Thymus (tissue), 11 donors: Measurements from ENCODE around the gene DAPK2. TPM values are rescaled to one million over a fixed set of nuclear protein-coding genes. Genes with fewer than 3 reads are reported as not detected.
A peak's percentile ranks its signal among the peaks of the same experiment; 100 is the strongest.

ENCODE experiments used
- DNase-seq, 9 donors: peaks; one replicate each; pipeline ENCODE4 v3.0.0-alpha.2; 2013; ENCODE audit warnings: low spot score in 9 of 9, low read depth in 6 of 9, missing footprints in 1 of 9
- H3K27ac ChIP-seq, 2 donors: one replicate each; pipeline ENCODE4 v1.5.1; 2013; ENCODE audit warnings: control low read depth in 1 of 2, low read depth in 1 of 2, low read length in 1 of 2, mild to moderate bottlenecking in 1 of 2, moderate library complexity in 1 of 2
- H3K27me3 ChIP-seq, 2 donors: one replicate each; pipeline ENCODE4 v1.5.1; 2013; ENCODE audit warnings: low read length in 1 of 2; ENCODE audit not compliant: control insufficient read depth in 2 of 2, insufficient read depth in 1 of 2
- H3K36me3 ChIP-seq, 2 donors: one replicate each; pipeline ENCODE4 v1.5.1; 2013; ENCODE audit warnings: low read length in 1 of 2, mild to moderate bottlenecking in 1 of 2, moderate library complexity in 1 of 2; ENCODE audit not compliant: control insufficient read depth in 2 of 2, insufficient read depth in 2 of 2
- H3K4me1 ChIP-seq, 2 donors: one replicate each; pipeline ENCODE4 v1.5.1; 2013; ENCODE audit warnings: low read length in 2 of 2; ENCODE audit not compliant: control insufficient read depth in 2 of 2, insufficient read depth in 2 of 2
- H3K4me3 ChIP-seq, 2 donors: one replicate each; pipeline ENCODE4 v1.5.1; 2013; ENCODE audit warnings: low read length in 2 of 2, control low read depth in 1 of 2, mild to moderate bottlenecking in 1 of 2
- H3K9me3 ChIP-seq, 2 donors: one replicate each; pipeline ENCODE4 v1.5.1; 2013; ENCODE audit warnings: low read length in 1 of 2, mild to moderate bottlenecking in 1 of 2; ENCODE audit not compliant: control insufficient read depth in 2 of 2, insufficient read depth in 1 of 2
- WGBS: extraction: QIAGEN DNeasy Blood & Tissue Kit; methylation state at CpG from one replicate; pipeline ENCODE4 v1.1.7; 2013; 5-methylcytosine and 5-hydroxymethylcytosine counted together
- polyA plus RNA-seq: library from polyadenylated mRNA; stranded (reverse); fragments of 200-250 nt; gene quantifications from one replicate; pipeline ENCODE4 v1.2.3, GENCODE V29; 2013
- total RNA-seq: library from RNA; stranded (reverse); fragments of 120-200 nt; gene quantifications from one replicate; pipeline ENCODE4 v1.2.4, GENCODE V29; 2013
- donor health status: healthy.

The DAPK2 gene
- total and polyA plus RNA-seq, 2 donors, result 3.3 TPM

DNA sequence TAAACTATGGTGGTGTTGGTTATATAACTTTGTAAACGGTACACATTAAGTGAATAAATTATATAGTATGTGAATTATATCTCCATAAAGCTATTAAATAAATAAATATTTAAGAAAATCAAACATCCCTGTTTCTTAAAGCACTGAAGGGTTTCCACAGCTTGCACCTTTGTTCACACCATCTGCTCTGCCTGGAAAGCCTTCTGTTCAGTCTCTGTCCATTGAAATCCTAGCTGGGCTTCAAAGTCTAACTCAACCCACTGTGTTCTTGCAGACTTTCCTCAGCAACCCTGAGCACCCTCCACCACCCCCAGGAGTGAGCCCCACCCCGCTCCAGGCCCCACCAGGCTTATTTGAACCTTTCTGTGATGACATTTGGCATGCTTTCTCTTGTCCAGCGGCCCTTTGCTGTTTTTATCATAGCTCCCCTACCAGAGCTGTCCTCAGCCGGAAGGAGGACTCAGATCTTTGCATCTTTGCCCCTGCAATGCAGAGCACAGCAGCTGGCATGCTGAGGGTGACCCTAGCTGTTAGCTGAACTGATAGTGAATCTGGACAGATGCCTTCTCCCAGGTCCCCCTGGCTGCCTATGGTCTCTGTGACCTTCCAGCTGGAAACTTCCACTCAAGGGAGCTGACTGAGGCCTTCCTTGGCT is 105.2 kb downstream of the DAPK2 start:
- no peak overlapping the region for H3K27ac ChIP-seq
- no peaks in the 10 kb centered on the region for H3K9me3 ChIP-seq
- H3K4me3 ChIP-seq, result no peak overlapping the region
- H3K27me3 ChIP-seq, result no peaks in the 10 kb centered on the region
- H3K4me1 ChIP-seq, result peaks cover 2 to 20% of the 10 kb centered on the region in 2 donors
- 77% methylated on average over 4 of the region's 4 CpGs for WGBS
- DNase-seq, result no peak
- no peaks in the 10 kb centered on the region for H3K36me3 ChIP-seq

DNA sequence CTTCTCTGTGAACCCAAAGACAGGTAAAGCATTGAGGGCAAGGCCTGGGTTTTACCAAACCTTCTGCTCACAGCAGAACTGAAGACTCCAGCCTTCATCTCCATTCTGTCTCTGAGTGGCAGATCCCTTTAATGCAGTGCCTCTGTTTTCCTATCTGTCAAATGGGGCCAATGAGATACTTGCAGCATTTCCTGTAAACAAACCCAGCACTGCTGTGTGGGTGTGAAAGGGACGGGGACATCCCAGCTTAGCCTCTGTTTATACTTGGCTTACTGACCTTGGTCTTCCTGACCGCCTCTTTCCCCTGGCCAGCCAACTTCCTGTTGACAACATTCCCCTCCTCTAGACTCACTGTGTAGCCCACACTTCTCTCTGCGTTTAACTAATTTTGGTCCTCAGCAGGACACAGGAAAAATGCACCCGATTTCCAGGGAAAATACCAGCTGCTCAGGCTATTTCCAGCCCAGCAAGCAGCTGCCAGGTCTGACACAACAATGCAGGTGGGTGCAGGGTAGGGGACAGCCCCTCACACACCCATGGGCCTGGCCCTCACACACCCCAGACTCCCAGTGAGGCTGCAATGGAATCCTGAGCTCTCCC is 106.7 kb downstream of the DAPK2 start:
- H3K27ac ChIP-seq, result no peak overlapping the region
- H3K36me3 ChIP-seq, result no peaks in the 10 kb centered on the region
- H3K4me1 ChIP-seq, result peaks cover 2 to 14% of the 10 kb centered on the region in 2 donors
- peak in 1 of 9 donors; percentile 26 for DNase-seq
- H3K4me3 ChIP-seq, result no peak overlapping the region
- WGBS, result 88% methylated on average over 4 of the region's 4 CpGs
- no peaks in the 10 kb centered on the region for H3K9me3 ChIP-seq
- no peaks in the 10 kb centered on the region for H3K27me3 ChIP-seq

DNA sequence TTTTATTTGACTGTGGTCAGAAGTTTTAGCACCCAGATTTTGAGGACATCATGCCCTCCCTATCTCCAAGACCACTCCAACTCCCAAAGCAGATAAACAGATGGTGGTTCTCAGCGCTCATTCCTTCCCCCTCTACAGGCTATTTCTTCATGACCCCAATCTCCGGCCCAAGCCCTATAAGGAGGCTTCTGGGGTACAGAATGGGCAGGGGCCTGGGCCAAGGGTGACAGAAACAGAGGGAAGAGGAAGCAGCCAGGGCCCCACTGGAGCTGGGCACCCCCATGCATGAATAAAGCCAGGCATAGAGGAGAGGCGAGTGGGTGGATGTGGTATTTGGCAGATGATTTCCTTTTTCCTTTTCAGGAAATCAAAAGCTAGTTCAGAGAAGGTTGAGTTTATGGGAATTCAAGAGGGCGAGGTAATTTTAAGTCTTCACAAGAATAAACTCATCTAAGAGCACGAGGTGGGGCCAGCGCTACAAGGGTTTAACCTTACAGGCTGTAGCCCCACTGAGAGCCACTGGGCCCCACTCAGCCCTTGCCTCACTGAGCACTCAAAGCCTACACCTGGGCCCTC is 107.7 kb downstream of the DAPK2 start:
- no peak overlapping the region for H3K27ac ChIP-seq
- H3K4me1 ChIP-seq, result peaks cover 2 to 14% of the 10 kb centered on the region in 2 donors
- H3K9me3 ChIP-seq, result no peaks in the 10 kb centered on the region
- WGBS, result 57% methylated on average over 6 of the region's 6 CpGs
- H3K27me3 ChIP-seq, result no peaks in the 10 kb centered on the region
- no peak overlapping the region for H3K4me3 ChIP-seq
- no peaks in the 10 kb centered on the region for H3K36me3 ChIP-seq
- no peak for DNase-seq

DNA sequence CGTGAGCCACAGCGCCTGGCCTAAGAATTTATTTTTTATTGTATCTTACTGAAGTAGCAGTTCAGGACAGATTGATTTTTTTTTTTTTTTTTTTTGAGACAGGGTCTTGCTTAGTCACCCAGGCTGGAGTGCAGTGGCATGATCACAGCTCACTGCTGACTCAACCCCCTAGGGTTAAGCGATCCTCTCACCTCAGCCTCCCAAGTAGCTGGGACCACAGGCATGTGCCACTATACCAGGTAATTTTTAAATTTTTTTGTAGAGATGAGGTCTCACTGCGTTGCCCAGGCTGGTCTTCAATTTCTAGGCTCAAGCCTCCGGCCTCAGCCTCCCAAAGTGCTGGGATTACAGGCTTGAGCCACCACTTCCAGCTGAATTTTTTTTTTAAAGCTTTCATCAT is 112.8 kb downstream of the DAPK2 start:
- no peaks in the 10 kb centered on the region for H3K9me3 ChIP-seq
- no peak overlapping the region for H3K27ac ChIP-seq
- no peaks in the 10 kb centered on the region for H3K27me3 ChIP-seq
- H3K36me3 ChIP-seq, result no peaks in the 10 kb centered on the region
- no peak for DNase-seq
- 96% methylated on average over 5 of the region's 5 CpGs for WGBS
- H3K4me3 ChIP-seq, result no peak overlapping the region
- peaks cover 0 to 2% of the 10 kb centered on the region in 2 donors for H3K4me1 ChIP-seq

DNA sequence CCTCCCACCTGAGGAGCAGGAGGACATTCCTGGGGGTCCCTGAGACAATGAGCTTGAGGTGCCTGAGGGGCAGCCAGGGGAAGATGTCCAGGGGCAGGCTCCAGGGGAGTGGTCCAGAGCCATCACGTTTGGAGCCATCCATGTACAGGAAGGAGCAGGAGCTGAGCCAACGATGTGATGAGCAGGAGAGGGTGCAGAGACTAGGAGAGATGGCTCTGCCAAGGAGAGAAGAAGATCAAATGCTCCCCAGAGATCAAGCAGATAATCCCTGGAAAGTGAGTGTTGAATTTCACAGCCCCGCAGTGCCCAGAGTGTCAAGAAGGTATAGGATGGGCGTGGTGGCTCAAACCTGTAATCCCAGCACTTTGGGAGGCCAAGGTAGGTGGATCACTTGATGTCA is 114.7 kb downstream of the DAPK2 start:
- H3K4me1 ChIP-seq, result no peaks in the 10 kb centered on the region
- H3K4me3 ChIP-seq, result no peak overlapping the region
- DNase-seq, result no peak
- no peaks in the 10 kb centered on the region for H3K27me3 ChIP-seq
- H3K27ac ChIP-seq, result no peak overlapping the region
- H3K36me3 ChIP-seq, result no peaks in the 10 kb centered on the region
- H3K9me3 ChIP-seq, result no peaks in the 10 kb centered on the region
- 95% methylated on average over 4 of the region's 4 CpGs for WGBS

DNA sequence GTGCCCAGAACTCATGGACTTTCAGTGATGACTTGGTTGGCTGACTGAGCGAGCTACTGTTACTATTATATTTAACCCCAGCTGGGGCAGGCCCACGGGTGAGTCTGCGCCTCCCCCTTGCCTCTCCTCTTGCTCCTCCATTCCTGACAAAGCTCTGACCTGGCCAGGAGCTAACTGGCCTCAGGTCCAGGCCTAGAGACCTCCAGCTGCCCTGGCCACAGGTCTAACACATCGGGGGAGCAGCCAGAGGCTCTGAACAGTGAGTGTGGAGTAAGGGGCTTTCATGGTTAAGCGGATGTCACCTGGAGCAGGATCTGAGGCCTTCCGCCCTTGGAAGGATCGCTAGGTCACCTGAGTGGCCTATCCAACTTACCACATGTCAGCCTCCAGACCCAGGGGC is 116.3 kb downstream of the DAPK2 start:
- H3K4me3 ChIP-seq, result no peak overlapping the region
- H3K4me1 ChIP-seq, result no peaks in the 10 kb centered on the region
- no peaks in the 10 kb centered on the region for H3K27me3 ChIP-seq
- no peaks in the 10 kb centered on the region for H3K9me3 ChIP-seq
- H3K36me3 ChIP-seq, result no peaks in the 10 kb centered on the region
- DNase-seq, result no peak
- WGBS, result 98% methylated on average over 7 of the region's 7 CpGs
- H3K27ac ChIP-seq, result no peak overlapping the region

DNA sequence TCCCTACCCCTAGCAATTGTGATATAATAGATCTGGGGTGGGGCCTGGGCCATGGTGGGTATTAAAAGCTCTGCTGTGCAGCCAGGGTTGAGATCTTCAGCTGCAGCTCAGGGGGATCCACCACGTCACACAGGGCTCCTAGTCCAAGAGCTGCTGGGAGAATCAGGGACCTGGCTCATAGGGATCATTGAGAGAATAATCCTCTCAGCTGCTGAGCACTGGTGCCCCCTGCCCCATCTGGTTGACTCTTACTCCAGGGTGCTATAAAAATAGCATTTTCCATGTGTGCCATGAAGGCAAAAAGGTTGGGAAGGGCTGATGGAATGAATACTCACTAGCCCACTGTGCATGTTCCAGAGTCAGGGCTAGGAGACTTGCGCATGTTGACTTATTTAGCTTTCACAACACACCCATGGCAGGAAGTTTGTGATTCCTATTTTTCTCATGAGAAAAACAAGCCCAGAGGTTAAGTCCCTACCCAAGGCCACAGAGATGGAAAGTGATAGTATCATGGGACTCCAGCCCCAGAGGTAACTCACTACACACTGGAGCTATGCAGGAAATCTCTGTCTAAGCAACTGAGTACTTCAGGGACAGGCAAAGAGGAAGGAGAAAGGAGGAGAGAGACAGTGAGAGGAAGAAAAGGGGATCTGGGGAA is 118.0 kb downstream of the DAPK2 start:
- no peaks in the 10 kb centered on the region for H3K36me3 ChIP-seq
- no peak overlapping the region for H3K4me3 ChIP-seq
- no peaks in the 10 kb centered on the region for H3K9me3 ChIP-seq
- no peaks in the 10 kb centered on the region for H3K4me1 ChIP-seq
- no peaks in the 10 kb centered on the region for H3K27me3 ChIP-seq
- DNase-seq, result no peak
- no peak overlapping the region for H3K27ac ChIP-seq
- WGBS, result 96% methylated on average over 2 of the region's 2 CpGs

DNA sequence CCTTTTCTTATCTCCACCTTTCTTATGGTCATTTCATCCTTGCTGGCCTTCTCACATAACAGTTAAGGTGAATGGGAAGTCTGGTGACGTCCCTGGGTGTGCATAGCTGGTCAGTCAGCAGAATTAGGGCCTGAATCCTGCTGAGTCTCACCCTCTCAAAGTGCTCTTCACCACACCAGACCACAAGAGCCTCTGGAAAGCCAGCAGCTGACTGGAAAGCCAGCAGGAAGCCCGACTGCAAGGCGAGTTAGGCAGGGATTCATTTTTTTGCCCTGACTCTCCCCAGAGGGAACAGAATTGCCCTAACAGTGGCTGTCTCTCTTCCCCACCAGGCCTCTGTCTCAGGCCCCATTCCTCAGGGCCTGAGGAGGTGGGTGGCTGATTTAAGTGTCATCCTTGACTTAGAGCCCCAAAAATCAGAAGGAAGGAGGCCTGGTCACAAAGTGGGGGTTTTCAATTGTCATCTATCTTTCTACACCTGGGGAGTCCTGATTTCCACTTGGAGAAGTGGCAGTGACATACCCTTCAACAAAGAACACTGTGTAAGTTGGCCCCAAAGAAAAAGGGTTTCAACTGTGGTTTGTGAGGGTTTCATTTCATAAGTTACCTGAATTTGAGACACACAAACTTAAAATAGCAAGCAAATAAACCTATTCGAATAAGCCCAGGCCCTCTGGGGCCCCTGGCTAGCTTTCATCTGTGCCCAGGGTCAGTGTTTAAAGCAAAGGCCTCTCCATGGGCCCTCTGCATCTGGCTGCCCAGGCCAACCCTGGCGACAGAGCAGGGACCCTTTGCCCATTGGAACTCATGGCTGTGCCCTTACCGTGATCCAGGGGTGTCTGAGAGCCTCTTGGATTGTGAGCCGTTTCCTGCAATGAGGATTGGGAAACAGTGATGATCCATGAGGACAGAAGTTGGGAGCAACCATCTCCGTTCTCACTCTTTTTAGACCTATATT is 122.0 kb downstream of the DAPK2 start:
- H3K36me3 ChIP-seq, result no peaks in the 10 kb centered on the region
- 97% methylated on average over 8 of the region's 8 CpGs for WGBS

More for the DNA sequence above, 122.0 kb downstream of the DAPK2 start:
- DNase-seq, result no peak
- Histone ChIP-seq H3K9me3 (no peaks in the 10 kb centered on the region), H3K27me3 (no peaks in the 10 kb centered on the region), H3K4me3 (no peak overlapping the region), H3K4me1 (peaks cover 0 to 6% of the 10 kb centered on the region in 2 donors), H3K27ac (no peak overlapping the region)
